ENCODE results near the gene CYLD. TPM values are rescaled to one million over a fixed set of nuclear protein-coding genes. Genes with fewer than 3 reads are reported as not detected.

The CYLD gene
- total and polyA plus RNA-seq, 4 donors: 15.3 to 90.5 (median 26.0) TPM

DNA sequence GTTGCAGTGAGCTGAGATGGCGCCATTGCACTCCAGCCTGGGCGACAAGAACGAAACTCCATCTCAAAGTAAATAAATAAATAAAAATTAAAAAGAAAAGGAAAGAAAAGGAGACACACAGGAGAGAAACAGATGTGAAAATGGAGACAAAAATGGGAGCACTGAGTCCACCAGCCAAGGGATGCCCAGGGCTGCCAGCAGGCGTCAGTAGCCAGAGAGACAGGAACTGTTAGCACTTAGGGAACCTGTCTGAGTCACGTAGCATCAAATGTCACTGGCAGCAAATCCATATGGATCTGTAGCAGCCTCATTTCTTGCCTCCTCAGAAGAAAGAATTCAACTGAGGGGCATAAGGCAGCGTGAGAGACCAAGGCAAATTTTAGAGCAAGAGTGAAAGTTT lies 79.7 kb downstream of the CYLD start:
- 86 to 88% methylated on average over 6 of the region's 6 CpGs for WGBS, 2 donors
- Histone ChIP-seq H3K27ac (ENCODE audit: low read depth in 1 of 2, low read length in 1 of 2) (no peak overlapping the region), H3K27me3 (ENCODE audit: control insufficient read depth in 3 of 3, insufficient read depth in 3 of 3, low read length in 2 of 3) (no peaks in the 10 kb centered on the region), H3K36me3 (ENCODE audit: control insufficient read depth in 4 of 4, insufficient read depth in 4 of 4, low read length in 4 of 4) (no peaks in the 10 kb centered on the region), H3K9ac (ENCODE audit: insufficient read depth in 1 of 2, low read length in 2 of 2) (no peak overlapping the region), H3K4me3 (no peak overlapping the region), H3K4me1 (ENCODE audit: control insufficient read depth in 5 of 5, insufficient read depth in 5 of 5, low read length in 5 of 5) (no peaks in the 10 kb centered on the region), H3K9me3 (ENCODE audit: control insufficient read depth in 4 of 4, insufficient read depth in 3 of 4, low read length in 3 of 4) (peaks cover 0 to 3% (median 0%) of the 10 kb centered on the region in 4 donors)
- DNase-seq (no peak), ATAC-seq (ENCODE audit: insufficient read depth, low FRiP score) (no peak)
- TF ChIP-seq, protein P1, sequence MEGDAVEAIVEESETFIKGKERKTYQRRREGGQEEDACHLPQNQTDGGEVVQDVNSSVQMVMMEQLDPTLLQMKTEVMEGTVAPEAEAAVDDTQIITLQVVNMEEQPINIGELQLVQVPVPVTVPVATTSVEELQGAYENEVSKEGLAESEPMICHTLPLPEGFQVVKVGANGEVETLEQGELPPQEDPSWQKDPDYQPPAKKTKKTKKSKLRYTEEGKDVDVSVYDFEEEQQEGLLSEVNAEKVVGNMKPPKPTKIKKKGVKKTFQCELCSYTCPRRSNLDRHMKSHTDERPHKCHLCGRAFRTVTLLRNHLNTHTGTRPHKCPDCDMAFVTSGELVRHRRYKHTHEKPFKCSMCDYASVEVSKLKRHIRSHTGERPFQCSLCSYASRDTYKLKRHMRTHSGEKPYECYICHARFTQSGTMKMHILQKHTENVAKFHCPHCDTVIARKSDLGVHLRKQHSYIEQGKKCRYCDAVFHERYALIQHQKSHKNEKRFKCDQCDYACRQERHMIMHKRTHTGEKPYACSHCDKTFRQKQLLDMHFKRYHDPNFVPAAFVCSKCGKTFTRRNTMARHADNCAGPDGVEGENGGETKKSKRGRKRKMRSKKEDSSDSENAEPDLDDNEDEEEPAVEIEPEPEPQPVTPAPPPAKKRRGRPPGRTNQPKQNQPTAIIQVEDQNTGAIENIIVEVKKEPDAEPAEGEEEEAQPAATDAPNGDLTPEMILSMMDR (IDR thresholded peaks at IDR 0.05; ENCODE audit: control extremely low read depth, extremely low read depth): no peak

DNA sequence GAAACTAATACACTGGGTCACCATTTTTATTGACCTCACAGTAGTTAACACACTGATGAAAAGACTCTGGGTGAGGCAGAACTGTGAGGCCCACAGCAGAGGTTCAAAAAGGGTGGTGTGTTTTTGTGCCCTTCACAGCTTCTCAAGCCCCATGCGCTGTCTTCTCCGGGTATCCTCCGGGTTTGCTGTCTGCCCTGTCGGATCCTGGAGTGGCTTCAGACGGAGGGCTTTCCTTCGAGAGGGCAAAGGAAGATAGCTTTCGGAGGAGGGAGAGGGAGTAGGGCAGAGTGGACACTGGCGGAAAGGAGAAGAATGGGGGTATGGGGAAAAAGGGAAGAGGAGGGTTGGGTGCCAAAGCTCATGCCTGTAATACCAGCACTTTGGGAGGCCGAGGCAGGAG lies 80.8 kb downstream of the CYLD start:
- 83 to 88% methylated on average over 9 of the region's 9 CpGs for WGBS, 2 donors
- no peak for DNase-seq
- H3K36me3 ChIP-seq (ENCODE audit: control insufficient read depth in 4 of 4, insufficient read depth in 4 of 4, low read length in 4 of 4): no peaks in the 10 kb centered on the region
- H3K4me1 ChIP-seq (ENCODE audit: control insufficient read depth in 5 of 5, insufficient read depth in 5 of 5, low read length in 5 of 5): no peaks in the 10 kb centered on the region
- H3K27ac ChIP-seq (ENCODE audit: low read depth in 1 of 2, low read length in 1 of 2): no peak overlapping the region
- H3K9ac ChIP-seq (ENCODE audit: insufficient read depth in 1 of 2, low read length in 2 of 2): no peak overlapping the region
- H3K4me3 ChIP-seq: no peak overlapping the region
- ATAC-seq (ENCODE audit: insufficient read depth, low FRiP score): no peak
- peaks cover 0 to 3% (median 0%) of the 10 kb centered on the region in 4 donors for H3K9me3 ChIP-seq (ENCODE audit: control insufficient read depth in 4 of 4, insufficient read depth in 3 of 4, low read length in 3 of 4)
- TF ChIP-seq, protein P1 (IDR thresholded peaks at IDR 0.05; ENCODE audit: control extremely low read depth, extremely low read depth): no peak
- no peaks in the 10 kb centered on the region for H3K27me3 ChIP-seq (ENCODE audit: control insufficient read depth in 3 of 3, insufficient read depth in 3 of 3, low read length in 2 of 3)

DNA sequence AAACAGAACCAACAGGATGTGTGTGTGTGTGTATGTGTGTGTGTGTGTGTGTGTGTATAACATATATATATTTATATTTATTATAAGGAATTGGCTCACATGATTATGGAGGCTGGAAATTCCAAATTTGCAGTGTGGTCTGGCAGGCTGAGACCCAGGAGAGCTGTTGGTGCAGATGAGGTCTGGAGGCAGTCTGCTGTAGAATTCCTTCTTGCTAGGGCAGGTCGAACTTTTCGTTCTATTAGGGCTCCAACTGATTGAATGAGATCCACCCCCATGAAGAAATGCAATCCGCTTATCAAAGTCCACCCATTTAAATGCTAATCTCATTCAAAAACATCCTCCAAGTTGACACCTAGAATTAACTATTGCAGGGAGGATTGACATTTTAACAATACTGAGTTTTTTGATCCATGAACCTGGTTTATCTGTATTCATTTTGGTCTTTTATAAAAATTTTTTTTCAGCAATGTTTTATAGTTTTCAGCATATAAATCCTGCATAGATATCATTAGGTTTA lies 85.0 kb downstream of the CYLD start:
- no peak overlapping the region for H3K4me3 ChIP-seq
- TF ChIP-seq, protein P1 (IDR thresholded peaks at IDR 0.05; ENCODE audit: control extremely low read depth, extremely low read depth): no peak
- DNase-seq (no peak), ATAC-seq (ENCODE audit: insufficient read depth, low FRiP score) (no peak)
- no peaks in the 10 kb centered on the region for H3K36me3 ChIP-seq (ENCODE audit: control insufficient read depth in 4 of 4, insufficient read depth in 4 of 4, low read length in 4 of 4)
- peaks cover 0 to 4% (median 0%) of the 10 kb centered on the region in 4 donors for H3K9me3 ChIP-seq (ENCODE audit: control insufficient read depth in 4 of 4, insufficient read depth in 3 of 4, low read length in 3 of 4)
- H3K27me3 ChIP-seq (ENCODE audit: control insufficient read depth in 3 of 3, insufficient read depth in 3 of 3, low read length in 2 of 3): no peaks in the 10 kb centered on the region
- H3K27ac ChIP-seq (ENCODE audit: low read depth in 1 of 2, low read length in 1 of 2): no peak overlapping the region
- 77 to 96% methylated on average over 3 of the region's 3 CpGs for WGBS, 2 donors
- no peaks in the 10 kb centered on the region for H3K4me1 ChIP-seq (ENCODE audit: control insufficient read depth in 5 of 5, insufficient read depth in 5 of 5, low read length in 5 of 5)
- H3K9ac ChIP-seq (ENCODE audit: insufficient read depth in 1 of 2, low read length in 2 of 2): no peak overlapping the region

DNA sequence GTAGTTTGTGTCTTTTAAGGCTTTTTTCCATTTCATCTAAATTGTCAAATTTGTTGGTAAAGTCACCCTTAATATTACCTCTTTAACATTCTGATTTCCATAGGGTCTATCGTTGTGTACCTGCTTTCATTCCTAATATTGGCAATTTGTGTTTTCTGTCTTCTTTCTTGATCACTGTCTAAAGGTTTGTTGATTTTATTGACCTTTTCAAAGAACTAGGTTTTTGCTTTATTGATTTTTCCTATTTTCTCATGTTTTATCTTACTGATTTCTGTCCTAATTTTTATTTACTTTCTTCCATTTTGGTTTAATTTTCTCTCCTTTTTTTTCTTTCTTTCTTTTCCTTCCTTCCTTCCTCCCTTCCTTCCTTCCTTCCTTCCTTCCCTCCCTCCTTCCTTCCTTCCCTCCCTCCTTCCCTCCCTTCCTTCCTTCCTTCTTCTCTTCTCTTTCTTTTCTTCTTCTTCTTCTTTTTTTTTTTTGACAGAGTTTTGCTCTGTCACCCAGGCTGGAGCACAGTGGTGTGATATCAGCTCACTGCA lies 86.3 kb downstream of the CYLD start:
- peaks cover 0 to 2% (median under 1%) of the 10 kb centered on the region in 4 donors for H3K9me3 ChIP-seq (ENCODE audit: control insufficient read depth in 4 of 4, insufficient read depth in 3 of 4, low read length in 3 of 4)
- DNase-seq: no peak
- no peak overlapping the region for H3K27ac ChIP-seq (ENCODE audit: low read depth in 1 of 2, low read length in 1 of 2)
- no peaks in the 10 kb centered on the region for H3K4me1 ChIP-seq (ENCODE audit: control insufficient read depth in 5 of 5, insufficient read depth in 5 of 5, low read length in 5 of 5)
- H3K9ac ChIP-seq (ENCODE audit: insufficient read depth in 1 of 2, low read length in 2 of 2): no peak overlapping the region
- 98 to 100% methylated on average over 1 of the region's 1 CpG for WGBS, 2 donors
- TF ChIP-seq, protein P1 (IDR thresholded peaks at IDR 0.05; ENCODE audit: control extremely low read depth, extremely low read depth): no peak
- ATAC-seq (ENCODE audit: insufficient read depth, low FRiP score): no peak
- no peak overlapping the region for H3K4me3 ChIP-seq
- H3K27me3 ChIP-seq (ENCODE audit: control insufficient read depth in 3 of 3, insufficient read depth in 3 of 3, low read length in 2 of 3): no peaks in the 10 kb centered on the region
- no peaks in the 10 kb centered on the region for H3K36me3 ChIP-seq (ENCODE audit: control insufficient read depth in 4 of 4, insufficient read depth in 4 of 4, low read length in 4 of 4)

Measured in lung (tissue), 12 donors.